ENCODE measurements around the gene TRPM8. TPM values are rescaled to one million over a fixed set of nuclear protein-coding genes. Genes with fewer than 3 reads are reported as not detected.

TRPM8 gene
- total RNA-seq, 2 donors from 2014 or later = 0.78 TPM; not detected in 1

GRCh38 chr2:233907627-233908026, 9.5 kb upstream of the TRPM8 start:
- H3K4me3 ChIP-seq = no peak overlapping the region
- WGBS, 2 donors = 63 to 75% methylated on average over 3 of the region's 3 CpGs
- no peak for ATAC-seq
- TF ChIP-seq POLR2A (IDR thresholded peaks at IDR 0.05) = no peak
- TF ChIP-seq CTCF (IDR thresholded peaks at IDR 0.05) = no peak
- H3K27ac ChIP-seq = no peak overlapping the region
- no peaks in the 10 kb centered on the region for H3K9me3 ChIP-seq
- DNase-seq = no peak
- intact Hi-C loops (cut with DNase I) = no loop called here
- H3K27me3 ChIP-seq = no peaks in the 10 kb centered on the region
- H3K36me3 ChIP-seq (replicated peaks in 1 of 2; ENCODE audit: insufficient read depth in 1 of 2, low read depth in 2 of 2) = no peaks in the 10 kb centered on the region
- no peaks in the 10 kb centered on the region for H3K4me1 ChIP-seq

- no peak overlapping the region for H3K4me3 ChIP-seq
- ATAC-seq = no peak
- TF ChIP-seq POLR2A (IDR thresholded peaks at IDR 0.05) (no peak), CTCF (IDR thresholded peaks at IDR 0.05) (no peak)
- H3K4me1 ChIP-seq = no peaks in the 10 kb centered on the region
- intact Hi-C loops (cut with DNase I) = no loop called here
- no peak overlapping the region for H3K27ac ChIP-seq
- H3K27me3 ChIP-seq = no peaks in the 10 kb centered on the region
- H3K36me3 ChIP-seq (replicated peaks in 1 of 2; ENCODE audit: insufficient read depth in 1 of 2, low read depth in 2 of 2) = no peaks in the 10 kb centered on the region
- peak in 2 of 4 donors; percentile 12 to 20 for DNase-seq
- 6 to 12% methylated on average over 9 of the region's 9 CpGs for WGBS, 2 donors
- no peaks in the 10 kb centered on the region for H3K9me3 ChIP-seq
These were observed 4.3 kb upstream of the TRPM8 start for GRCh38 chr2:233912691-233913423.

GRCh38 chr2:233915128-233915527, 2.0 kb upstream of the TRPM8 start:
- 5 to 15% methylated on average over 2 of the region's 2 CpGs for WGBS, 2 donors

GRCh38 chr2:233919319-233919718, 2.1 kb downstream of the TRPM8 start:
- Histone ChIP-seq H3K4me3 (no peak overlapping the region), H3K27me3 (no peaks in the 10 kb centered on the region), H3K4me1 (no peaks in the 10 kb centered on the region), H3K9me3 (no peaks in the 10 kb centered on the region), H3K27ac (no peak overlapping the region), H3K36me3 (replicated peaks in 1 of 2; ENCODE audit: insufficient read depth in 1 of 2, low read depth in 2 of 2) (no peaks in the 10 kb centered on the region)
- 54 to 64% methylated on average over 1 of the region's 1 CpG for WGBS, 2 donors
- TF ChIP-seq CTCF (IDR thresholded peaks at IDR 0.05) (no peak), POLR2A (IDR thresholded peaks at IDR 0.05) (no peak)
- DNase-seq = no peak
- no peak for ATAC-seq
- intact Hi-C loops (cut with DNase I) = no loop called here

More at GRCh38 chr2:233915128-233915527, 2.0 kb upstream of the TRPM8 start:
- no peak for TF ChIP-seq POLR2A (IDR thresholded peaks at IDR 0.05)
- peak in 1 of 7 experiments; percentile 3 for TF ChIP-seq CTCF (IDR thresholded peaks at IDR 0.05)
- Histone ChIP-seq H3K4me3 (no peak overlapping the region), H3K27me3 (no peaks in the 10 kb centered on the region), H3K27ac (no peak overlapping the region), H3K36me3 (replicated peaks in 1 of 2; ENCODE audit: insufficient read depth in 1 of 2, low read depth in 2 of 2) (no peaks in the 10 kb centered on the region), H3K9me3 (no peaks in the 10 kb centered on the region), H3K4me1 (no peaks in the 10 kb centered on the region)
- DNase-seq (no peak), ATAC-seq (no peak)
- intact Hi-C loops (cut with DNase I) = no loop called here

- H3K27me3 ChIP-seq = no peaks in the 10 kb centered on the region
- intact Hi-C loops (cut with DNase I) = no loop called here
- ATAC-seq (no peak), DNase-seq (no peak)
- H3K36me3 ChIP-seq (replicated peaks in 1 of 2; ENCODE audit: insufficient read depth in 1 of 2, low read depth in 2 of 2) = no peaks in the 10 kb centered on the region
- WGBS, 2 donors = 85 to 86% methylated on average over 3 of the region's 3 CpGs
- H3K4me1 ChIP-seq = no peaks in the 10 kb centered on the region
- TF ChIP-seq POLR2A (IDR thresholded peaks at IDR 0.05) (no peak), CTCF (IDR thresholded peaks at IDR 0.05) (no peak)
- no peak overlapping the region for H3K4me3 ChIP-seq
- no peak overlapping the region for H3K27ac ChIP-seq
- no peaks in the 10 kb centered on the region for H3K9me3 ChIP-seq
These were observed 2.8 kb downstream of the TRPM8 start for GRCh38 chr2:233919938-233920337.
